H9 (cell line): ENCODE results near the gene CCDC60. TPM values are rescaled to one million over a fixed set of nuclear protein-coding genes. Genes with fewer than 3 reads are reported as not detected.

ENCODE experiments used
- DNase-seq: peaks from one replicate; pipeline ENCODE4 v3.0.0-alpha.2; 2017
- H2AFZ ChIP-seq: one replicate; pipeline ENCODE4 v1.6.1; 2013; ENCODE audit warnings: mild to moderate bottlenecking, low read length, control low read depth, moderate library complexity
- H2AK5ac ChIP-seq: 2 replicates; pipeline ENCODE4 v1.6.1; 2013; ENCODE audit warnings: low read length, control low read depth, mixed read lengths; ENCODE audit not compliant: insufficient read length
- H2BK120ac ChIP-seq: one replicate; pipeline ENCODE4 v1.6.1; 2013; ENCODE audit warnings: low read depth, mild to moderate bottlenecking, low read length, control low read depth, inconsistent platforms; ENCODE audit not compliant: poor library complexity, severe bottlenecking
- H2BK12ac ChIP-seq: 2 replicates; pipeline ENCODE4 v1.6.1; 2013; ENCODE audit warnings: low read length, control low read depth, mixed read lengths, low read depth; ENCODE audit not compliant: insufficient read length
- H2BK15ac ChIP-seq: 2 replicates; pipeline ENCODE4 v1.6.1; 2013; ENCODE audit warnings: low read depth, low read length, control low read depth
- H2BK20ac ChIP-seq: one replicate; pipeline ENCODE4 v1.6.1; 2013; ENCODE audit warnings: low read depth, mild to moderate bottlenecking, low read length, control low read depth, inconsistent platforms; ENCODE audit not compliant: poor library complexity, severe bottlenecking
- H2BK5ac ChIP-seq: 2 replicates; pipeline ENCODE4 v1.6.1; 2013; ENCODE audit warnings: low read length, control low read depth, mixed read lengths; ENCODE audit not compliant: insufficient read length
- H3K14ac ChIP-seq: 2 replicates; pipeline ENCODE4 v1.6.1; 2013; ENCODE audit warnings: low read length, control low read depth; ENCODE audit not compliant: insufficient read depth
- H3K18ac ChIP-seq: 2 replicates; pipeline ENCODE4 v1.6.1; 2013; ENCODE audit warnings: low read depth, mild to moderate bottlenecking, mixed read lengths, low read length, control low read depth; ENCODE audit not compliant: insufficient read length
- H3K23ac ChIP-seq: 2 replicates; pipeline ENCODE4 v1.6.1; 2013; ENCODE audit warnings: low read length, control low read depth, mixed read lengths, low read depth; ENCODE audit not compliant: insufficient read length
- H3K23me2 ChIP-seq: 2 replicates; pipeline ENCODE4 v1.6.1; 2013; ENCODE audit warnings: low read depth, mild to moderate bottlenecking, mixed read lengths, low read length, control low read depth; ENCODE audit not compliant: insufficient read length, poor library complexity, severe bottlenecking
- H3K27ac ChIP-seq: 2 replicates; pipeline ENCODE4 v1.5.1; 2013; ENCODE audit warnings: low read length, control low read depth, mixed read lengths, low read depth; ENCODE audit not compliant: insufficient read length
- H3K27me3 ChIP-seq: 2 replicates; pipeline ENCODE4 v1.6.1; 2013; ENCODE audit warnings: low read length, control low read depth, inconsistent platforms; ENCODE audit not compliant: insufficient read depth
- H3K4ac ChIP-seq: 2 replicates; pipeline ENCODE4 v1.6.1; 2013; ENCODE audit warnings: low read depth, mild to moderate bottlenecking, control low read depth, inconsistent platforms, low read length, moderate library complexity
- H3K4me1 ChIP-seq: 2 replicates; pipeline ENCODE4 v1.6.1; 2013; ENCODE audit warnings: low read length, control low read depth, inconsistent platforms; ENCODE audit not compliant: insufficient read depth
- H3K4me2 ChIP-seq: 2 replicates; pipeline ENCODE4 v1.6.1; 2013; ENCODE audit warnings: low read length, control low read depth, mixed read lengths; ENCODE audit not compliant: insufficient read length, insufficient read depth
- H3K56ac ChIP-seq: 2 replicates; pipeline ENCODE4 v1.6.1; 2013; ENCODE audit warnings: low read depth, mild to moderate bottlenecking, mixed read lengths, low read length, control low read depth; ENCODE audit not compliant: insufficient read length
- H3K79me1 ChIP-seq: 2 replicates; pipeline ENCODE4 v1.6.1; 2013; ENCODE audit warnings: low read depth, mild to moderate bottlenecking, moderate library complexity, low read length, control low read depth, inconsistent platforms; ENCODE audit not compliant: insufficient read depth, poor library complexity, severe bottlenecking
- H3K79me2 ChIP-seq: 2 replicates; pipeline ENCODE4 v1.6.1; 2013; ENCODE audit warnings: low read length, control low read depth, inconsistent platforms; ENCODE audit not compliant: insufficient read depth
- H3K9ac ChIP-seq: 2 replicates; pipeline ENCODE4 v1.6.1; 2013; ENCODE audit warnings: low read length, control low read depth, mixed read lengths; ENCODE audit not compliant: insufficient read length; ENCODE audit errors: extremely low read depth
- H3K9me3 ChIP-seq: one replicate; pipeline ENCODE4 v1.6.1; 2013; ENCODE audit warnings: low read depth, low read length, inconsistent platforms; ENCODE audit not compliant: control insufficient read depth
- H3T11ph ChIP-seq: one replicate; pipeline ENCODE4 v1.6.1; 2013; ENCODE audit warnings: mild to moderate bottlenecking, low read length, control low read depth, inconsistent platforms
- H4K20me1 ChIP-seq: one replicate; pipeline ENCODE4 v1.6.1; 2013; ENCODE audit not compliant: control insufficient read depth, insufficient read length, insufficient read depth
- H4K5ac ChIP-seq: 2 replicates; pipeline ENCODE4 v1.6.1; 2013; ENCODE audit warnings: low read depth, mild to moderate bottlenecking, mixed read lengths, low read length, control low read depth; ENCODE audit not compliant: insufficient read length
- H4K8ac ChIP-seq: replicated peaks from 2 replicates; pipeline ENCODE4 v1.6.1; 2013; ENCODE audit warnings: low read length, control low read depth, mixed read lengths, low read depth; ENCODE audit not compliant: insufficient read length
- H4K91ac ChIP-seq: 2 replicates; pipeline ENCODE4 v1.6.1; 2013; ENCODE audit warnings: low read depth, mild to moderate bottlenecking, moderate library complexity, mixed read lengths, low read length, control low read depth; ENCODE audit not compliant: insufficient read length
- H3K27ac Mint-ChIP-seq, 3 experiments: 2 replicates in 2 of 3; 3 replicates in 1 of 3; pipeline ENCODE4 v1.8.0; 2020 to 2021; ENCODE audit warnings: mixed read lengths in 3 of 3, mild to moderate bottlenecking in 1 of 3, moderate library complexity in 1 of 3
- H3K27me3 Mint-ChIP-seq: 2 replicates; pipeline ENCODE4 v1.8.0; 2021; ENCODE audit warnings: low read depth, mild to moderate bottlenecking, moderate library complexity, mixed read lengths
- H3K36me3 Mint-ChIP-seq, 3 experiments: 2 replicates in 2 of 3; 3 replicates in 1 of 3; pipeline ENCODE4 v1.8.0; 2020 to 2021; ENCODE audit warnings: low read depth in 3 of 3, mixed read lengths in 3 of 3; ENCODE audit not compliant: insufficient read depth in 1 of 3
- H3K4me1 Mint-ChIP-seq, 2 experiments: 2 replicates each; pipeline ENCODE4 v1.8.0; 2020; ENCODE audit warnings: mixed read lengths in 2 of 2
- H3K4me3 Mint-ChIP-seq, 2 experiments: 2 replicates in 1 of 2; 3 replicates in 1 of 2; pipeline ENCODE4 v1.8.0; 2020 to 2021; ENCODE audit warnings: mild to moderate bottlenecking in 2 of 2, mixed read lengths in 2 of 2, moderate library complexity in 1 of 2
- H3K9me3 Mint-ChIP-seq, 2 experiments: 2 replicates in 1 of 2; 3 replicates in 1 of 2; pipeline ENCODE4 v1.8.0; 2020; ENCODE audit warnings: mild to moderate bottlenecking in 2 of 2, mixed read lengths in 2 of 2, moderate library complexity in 1 of 2
- WGBS: extraction: QIAGEN DNeasy Blood & Tissue Kit; methylation state at CpG from one replicate; pipeline ENCODE4 v1.1.7; 2013; ENCODE audit warnings: missing lambda C conversion rate, low lambda C conversion rate, mixed read lengths; ENCODE audit not compliant: insufficient read length; ENCODE audit errors: extremely low coverage; 5-methylcytosine and 5-hydroxymethylcytosine counted together
- total RNA-seq: library from RNA; stranded (reverse); gene quantifications from 2 replicates; pipeline ENCODE4 v1.2.1, GENCODE V29; 2021
- TF ChIP-seq, protein P1 (sequence below): fragments of 200-600 bp; sonication (generic); conservative IDR thresholded peaks from 3 replicates; pipeline ENCODE4 v1.8.0; 2021; ENCODE audit warnings: antibody characterized with exemption, mild to moderate bottlenecking

CCDC60 gene
- total RNA-seq, 1 experiment from 2014 or later: 0.44 TPM

GRCh38 chr12:119570771-119571170, 236.2 kb downstream of the CCDC60 start:
- H3K27ac ChIP-seq: no peak overlapping the region
- no peak overlapping the region for H4K5ac ChIP-seq
- H3K14ac ChIP-seq: no peak overlapping the region
- no peak overlapping the region for H4K91ac ChIP-seq
- Mint-ChIP-seq H3K4me3 (no peak overlapping the region), H3K4me1 (no peaks in the 10 kb centered on the region), H3K27me3 (peaks cover 3% of the 10 kb centered on the region), H3K27ac (no peak overlapping the region), H3K36me3 (no peaks in the 10 kb centered on the region), H3K9me3 (no peaks in the 10 kb centered on the region)
- no peak overlapping the region for H2BK15ac ChIP-seq
- H3K9me3 ChIP-seq: no peaks in the 10 kb centered on the region
- H2BK12ac ChIP-seq: no peak overlapping the region
- H2BK20ac ChIP-seq: no peak overlapping the region
- H2AK5ac ChIP-seq: no peak overlapping the region
- H3K4me1 ChIP-seq: no peaks in the 10 kb centered on the region
- H4K8ac ChIP-seq: no peak overlapping the region
- no CpG with 5 or more reads among the region's 6 CpGs for WGBS
- H3K23me2 ChIP-seq: no peaks in the 10 kb centered on the region
- no peaks in the 10 kb centered on the region for H3K79me1 ChIP-seq
- no peaks in the 10 kb centered on the region for H3K79me2 ChIP-seq
- H2BK120ac ChIP-seq: no peak overlapping the region
- no peak overlapping the region for H3K56ac ChIP-seq
- H3K27me3 ChIP-seq: no peaks in the 10 kb centered on the region
- no peaks in the 10 kb centered on the region for H4K20me1 ChIP-seq
- TF ChIP-seq, protein P1, sequence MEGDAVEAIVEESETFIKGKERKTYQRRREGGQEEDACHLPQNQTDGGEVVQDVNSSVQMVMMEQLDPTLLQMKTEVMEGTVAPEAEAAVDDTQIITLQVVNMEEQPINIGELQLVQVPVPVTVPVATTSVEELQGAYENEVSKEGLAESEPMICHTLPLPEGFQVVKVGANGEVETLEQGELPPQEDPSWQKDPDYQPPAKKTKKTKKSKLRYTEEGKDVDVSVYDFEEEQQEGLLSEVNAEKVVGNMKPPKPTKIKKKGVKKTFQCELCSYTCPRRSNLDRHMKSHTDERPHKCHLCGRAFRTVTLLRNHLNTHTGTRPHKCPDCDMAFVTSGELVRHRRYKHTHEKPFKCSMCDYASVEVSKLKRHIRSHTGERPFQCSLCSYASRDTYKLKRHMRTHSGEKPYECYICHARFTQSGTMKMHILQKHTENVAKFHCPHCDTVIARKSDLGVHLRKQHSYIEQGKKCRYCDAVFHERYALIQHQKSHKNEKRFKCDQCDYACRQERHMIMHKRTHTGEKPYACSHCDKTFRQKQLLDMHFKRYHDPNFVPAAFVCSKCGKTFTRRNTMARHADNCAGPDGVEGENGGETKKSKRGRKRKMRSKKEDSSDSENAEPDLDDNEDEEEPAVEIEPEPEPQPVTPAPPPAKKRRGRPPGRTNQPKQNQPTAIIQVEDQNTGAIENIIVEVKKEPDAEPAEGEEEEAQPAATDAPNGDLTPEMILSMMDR: no peak
- no peak overlapping the region for H3K23ac ChIP-seq
- no peak overlapping the region for H2BK5ac ChIP-seq
- no peak overlapping the region for H3K4ac ChIP-seq
- no peak overlapping the region for H3K9ac ChIP-seq
- no peak overlapping the region for H3T11ph ChIP-seq
- H2AFZ ChIP-seq: no peak overlapping the region
- DNase-seq: no peak
- no peak overlapping the region for H3K4me2 ChIP-seq
- H3K18ac ChIP-seq: no peak overlapping the region
